ENCODE data around the gene MARCHF3.

MARCHF3 gene

DNA sequence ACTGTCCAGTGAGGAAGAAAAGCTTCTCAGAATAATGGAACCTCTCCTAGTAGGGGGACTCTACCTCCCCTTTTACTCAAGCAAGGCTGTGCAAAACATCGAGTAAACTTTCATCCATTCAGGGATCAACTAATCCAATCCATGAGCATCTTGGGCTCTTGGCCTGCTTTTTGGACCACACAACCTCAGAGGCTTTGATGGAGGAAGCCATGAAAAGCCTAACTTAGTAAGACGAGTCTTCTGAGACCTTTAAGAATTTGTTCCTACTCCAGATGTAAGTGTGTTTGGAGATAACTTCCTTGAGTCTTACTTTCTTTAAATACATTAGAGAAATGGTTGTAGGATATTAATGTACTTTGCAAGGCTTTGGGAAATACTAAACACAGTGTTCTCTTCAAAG lies 49.1 kb downstream of the MARCHF3 start:
- TF ChIP-seq, protein P1, sequence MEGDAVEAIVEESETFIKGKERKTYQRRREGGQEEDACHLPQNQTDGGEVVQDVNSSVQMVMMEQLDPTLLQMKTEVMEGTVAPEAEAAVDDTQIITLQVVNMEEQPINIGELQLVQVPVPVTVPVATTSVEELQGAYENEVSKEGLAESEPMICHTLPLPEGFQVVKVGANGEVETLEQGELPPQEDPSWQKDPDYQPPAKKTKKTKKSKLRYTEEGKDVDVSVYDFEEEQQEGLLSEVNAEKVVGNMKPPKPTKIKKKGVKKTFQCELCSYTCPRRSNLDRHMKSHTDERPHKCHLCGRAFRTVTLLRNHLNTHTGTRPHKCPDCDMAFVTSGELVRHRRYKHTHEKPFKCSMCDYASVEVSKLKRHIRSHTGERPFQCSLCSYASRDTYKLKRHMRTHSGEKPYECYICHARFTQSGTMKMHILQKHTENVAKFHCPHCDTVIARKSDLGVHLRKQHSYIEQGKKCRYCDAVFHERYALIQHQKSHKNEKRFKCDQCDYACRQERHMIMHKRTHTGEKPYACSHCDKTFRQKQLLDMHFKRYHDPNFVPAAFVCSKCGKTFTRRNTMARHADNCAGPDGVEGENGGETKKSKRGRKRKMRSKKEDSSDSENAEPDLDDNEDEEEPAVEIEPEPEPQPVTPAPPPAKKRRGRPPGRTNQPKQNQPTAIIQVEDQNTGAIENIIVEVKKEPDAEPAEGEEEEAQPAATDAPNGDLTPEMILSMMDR (IDR thresholded peaks at IDR 0.05; ENCODE audit: low read depth, low read length, missing control alignments): no peak
- DNase-seq (ENCODE audit: extremely low read depth, low read depth): no peak
- no peak overlapping the region for H3K4me3 ChIP-seq (replicated peaks; ENCODE audit: low read depth, low read length)

DNA sequence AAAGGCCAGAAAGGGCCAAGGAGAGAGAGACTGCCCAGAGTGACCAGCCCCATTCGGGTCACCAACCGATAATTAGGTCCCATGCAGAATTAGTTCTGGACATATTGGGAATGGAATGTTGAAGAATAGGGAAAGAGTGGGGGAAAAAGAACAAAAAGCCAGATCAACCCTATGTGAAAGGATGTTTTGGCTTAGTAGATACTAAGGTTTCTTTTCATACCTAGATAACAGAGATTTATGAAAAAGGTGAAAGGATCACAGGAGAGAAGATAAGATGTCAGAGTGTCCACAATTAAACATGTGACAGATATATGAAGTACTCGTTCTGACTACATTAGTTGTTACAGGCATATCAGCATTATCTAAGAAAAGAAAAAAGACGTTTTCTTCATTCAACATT lies 52.1 kb downstream of the MARCHF3 start:
- TF ChIP-seq, protein P1 (IDR thresholded peaks at IDR 0.05; ENCODE audit: low read depth, low read length, missing control alignments): no peak
- H3K4me3 ChIP-seq (replicated peaks; ENCODE audit: low read depth, low read length): no peak overlapping the region
- no peak for DNase-seq (ENCODE audit: extremely low read depth, low read depth)

DNA sequence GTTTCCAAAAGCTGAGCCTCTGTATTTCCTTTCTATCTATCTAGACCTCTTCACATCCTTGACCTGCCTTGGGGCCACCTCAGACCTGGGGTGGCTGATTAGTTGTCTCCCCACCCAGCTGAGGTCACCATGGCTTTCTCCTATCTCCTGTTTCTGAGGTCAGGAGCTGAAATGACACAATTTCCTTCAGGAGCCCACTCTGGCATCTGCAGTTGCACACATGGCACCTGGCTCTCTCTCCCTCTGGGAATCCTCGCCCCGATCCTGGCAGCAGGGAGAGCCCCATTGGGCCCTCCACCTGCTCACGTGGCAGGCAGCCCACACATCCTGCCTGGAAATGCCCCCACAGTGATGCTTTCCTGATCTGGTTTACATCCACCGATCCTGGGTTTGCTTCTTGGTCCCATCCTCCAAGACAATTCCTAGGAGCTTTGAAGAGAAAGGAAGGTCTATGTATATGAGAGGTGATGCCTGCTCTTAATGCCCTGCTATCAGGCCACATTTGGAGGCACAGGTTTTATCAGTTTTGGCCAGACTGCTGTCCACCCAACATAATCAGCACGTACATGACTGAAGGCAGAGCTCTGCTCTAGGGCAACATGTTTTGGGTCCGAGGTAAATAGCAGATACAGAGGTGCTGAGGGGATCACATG lies 53.7 kb downstream of the MARCHF3 start:
- H3K4me3 ChIP-seq (replicated peaks; ENCODE audit: low read depth, low read length): no peak overlapping the region
- TF ChIP-seq, protein P1 (IDR thresholded peaks at IDR 0.05; ENCODE audit: low read depth, low read length, missing control alignments): no peak
- no peak for DNase-seq (ENCODE audit: extremely low read depth, low read depth)

DNA sequence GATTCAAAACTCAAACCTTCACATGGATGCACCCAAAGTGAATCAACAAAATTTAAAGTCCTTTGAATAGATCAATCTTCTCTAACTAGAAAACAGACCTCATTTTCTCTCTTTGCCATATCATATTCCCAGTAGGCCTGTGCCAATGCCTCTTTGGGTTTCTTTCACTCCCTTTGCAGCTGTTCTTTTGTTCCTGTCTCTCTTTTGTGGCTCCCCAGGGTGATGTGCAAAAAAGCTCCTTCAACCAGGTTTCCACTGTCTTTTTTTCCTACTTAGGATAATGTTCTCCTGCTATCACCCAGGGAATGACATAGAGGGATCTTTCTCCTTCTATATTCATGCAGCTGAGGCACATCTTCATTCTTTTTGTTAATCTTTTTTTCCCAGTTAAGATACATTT lies 54.6 kb downstream of the MARCHF3 start:
- TF ChIP-seq, protein P1 (IDR thresholded peaks at IDR 0.05; ENCODE audit: low read depth, low read length, missing control alignments): no peak

DNA sequence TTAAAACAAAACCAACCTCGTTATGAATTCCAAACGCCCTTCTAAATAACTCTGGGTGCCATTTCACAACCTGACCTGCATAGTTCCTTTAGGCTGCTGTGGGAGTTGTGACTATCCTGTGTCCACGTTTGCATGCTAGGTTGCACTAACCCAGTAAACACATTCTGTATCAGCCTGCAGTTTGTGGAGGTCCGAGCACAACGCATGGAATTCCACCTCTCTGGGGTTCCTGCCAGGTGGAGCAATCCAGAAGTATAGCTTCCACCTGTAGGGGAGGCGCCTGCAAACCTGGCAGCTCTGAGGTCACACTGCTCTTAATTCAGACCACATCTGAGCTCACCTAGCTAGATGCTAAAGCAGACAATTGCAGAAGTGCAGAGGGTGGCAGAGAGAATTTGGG lies 57.2 kb downstream of the MARCHF3 start:
- TF ChIP-seq, protein P1 (IDR thresholded peaks at IDR 0.05; ENCODE audit: low read depth, low read length, missing control alignments): no peak
- no peak for DNase-seq (ENCODE audit: extremely low read depth, low read depth)

More for the DNA sequence above, 54.6 kb downstream of the MARCHF3 start:
- H3K4me3 ChIP-seq (replicated peaks; ENCODE audit: low read depth, low read length): no peak overlapping the region
- no peak for DNase-seq (ENCODE audit: extremely low read depth, low read depth)

DNA sequence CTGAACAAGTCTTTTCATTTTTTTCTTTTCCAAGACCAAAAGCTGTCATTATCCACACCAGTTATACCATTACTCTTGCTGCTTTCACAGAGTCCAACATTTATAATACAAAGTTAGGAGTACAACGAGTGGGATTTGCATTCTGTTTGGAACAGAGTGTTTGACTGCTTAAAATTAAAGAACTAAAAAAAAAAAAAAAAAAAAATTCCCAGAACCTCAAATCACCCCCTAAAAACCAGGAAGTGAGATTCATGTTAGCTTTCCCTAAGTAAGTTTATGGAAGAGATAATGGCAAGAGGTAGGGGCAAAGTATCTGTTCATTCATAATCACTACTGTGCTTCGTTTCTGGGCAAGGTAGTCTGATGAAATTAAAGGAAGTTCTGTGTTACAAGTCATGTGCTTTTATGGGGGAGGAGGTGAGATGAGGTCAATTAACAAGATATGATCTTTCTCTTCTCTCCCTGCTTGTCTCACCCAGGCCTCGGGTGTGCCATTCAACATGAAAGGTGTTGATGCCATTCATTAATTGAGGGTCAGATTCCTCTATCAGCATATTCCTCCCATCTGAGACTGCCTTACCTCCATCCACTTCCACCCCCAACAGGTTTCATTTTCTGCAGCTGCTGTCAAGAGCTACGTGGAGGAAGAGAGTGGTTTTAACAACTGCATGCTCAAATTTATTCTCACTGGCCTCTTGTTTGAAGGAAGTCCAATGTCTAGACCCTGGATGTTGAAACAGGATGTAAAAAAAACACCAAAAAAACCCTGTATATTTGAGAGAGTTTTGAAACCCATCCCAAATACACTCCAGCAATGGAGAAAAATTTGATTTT lies 58.1 kb downstream of the MARCHF3 start:
- TF ChIP-seq, protein P1 (IDR thresholded peaks at IDR 0.05; ENCODE audit: low read depth, low read length, missing control alignments): no peak
- DNase-seq (ENCODE audit: extremely low read depth, low read depth): no peak
- H3K4me3 ChIP-seq (replicated peaks; ENCODE audit: low read depth, low read length): no peak overlapping the region

More for the DNA sequence above, 57.2 kb downstream of the MARCHF3 start:
- H3K4me3 ChIP-seq (replicated peaks; ENCODE audit: low read depth, low read length): no peak overlapping the region

All from HFF-Myc (cell line).